ENCODE results near the gene SLC13A1. TPM values are rescaled to one million over a fixed set of nuclear protein-coding genes. Genes with fewer than 3 reads are reported as not detected.
"Not testable (repeated sequence)": the region's sequence is repeated elsewhere in the genome, so short reads cannot be mapped to it uniquely, and the experiment has no call there.

The SLC13A1 gene
- polyA plus RNA-seq, 2 of the 4 experiments (the other 2 are of a cell fraction), result not detected

DNA sequence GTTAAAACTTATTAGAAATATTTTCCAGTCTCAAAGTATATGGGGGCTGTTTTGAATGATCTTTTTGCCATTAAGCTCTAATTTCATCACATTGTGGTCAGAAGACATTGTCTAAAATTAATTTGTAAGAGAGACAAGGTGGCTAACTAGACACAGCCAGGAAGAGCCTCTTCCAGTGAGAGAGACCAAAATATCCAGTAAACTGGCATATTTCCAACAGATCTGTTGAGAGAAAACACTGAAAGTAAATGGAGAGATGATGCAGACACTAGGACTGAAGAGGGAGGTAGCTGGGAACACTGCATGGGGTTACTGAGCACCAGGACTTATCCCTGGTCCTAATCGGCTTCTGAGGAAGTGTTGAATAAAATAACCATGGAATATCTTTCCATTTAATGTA lies 102.8 kb downstream of the SLC13A1 start:
- no peak overlapping the region for H3K4me2 ChIP-seq
- 0% methylated on average over 1 of the region's 1 CpG for WGBS (ENCODE audit: missing lambda C conversion rate)
- no peaks in the 10 kb centered on the region for H3K9me3 ChIP-seq
- ChIA-PET CTCF (interaction anchor here (1.1 kb wide), 1 partner anchor 48 kb away, joined by 3 read pairs; no protein-coding TSS in a partner anchor), POLR2A (no interaction called here)
- H3K4me1 ChIP-seq, result no peaks in the 10 kb centered on the region
- DNase-seq (ENCODE audit: low read depth in 1 of 2, low spot score in 1 of 2) (no peak), ATAC-seq (no peak), FAIRE-seq (no peak)
- no peak overlapping the region for H3K4me3 ChIP-seq
- TF ChIP-seq ZSCAN20 (CRISPR knock-in tag; IDR thresholded peaks at IDR 0.05), result no peak
- no peak for TF ChIP-seq RNF2 (IDR thresholded peaks at IDR 0.05; ENCODE audit: borderline replicate concordance, low read depth)
- TF ChIP-seq MAFK (IDR thresholded peaks at IDR 0.05; ENCODE audit: partially characterized antibody), result no peak
- no peak for TF ChIP-seq EP300 (IDR thresholded peaks at IDR 0.05)
- no peak for TF ChIP-seq HEYL (CRISPR knock-in tag; IDR thresholded peaks at IDR 0.05)
- no peak for TF ChIP-seq CBX8 (IDR thresholded peaks at IDR 0.05)
- no peak for TF ChIP-seq ZFP36 (IDR thresholded peaks at IDR 0.05; ENCODE audit: borderline replicate concordance, partially characterized antibody)
- no peak for TF ChIP-seq BHLHE40 (IDR thresholded peaks at IDR 0.05; ENCODE audit: low read depth, low read length)
- no peak for TF ChIP-seq ESRRA (IDR thresholded peaks at IDR 0.05; ENCODE audit: borderline replicate concordance, low read length)
- no peak for TF ChIP-seq EHF (CRISPR knock-in tag; IDR thresholded peaks at IDR 0.05)
- TF ChIP-seq GATA3 (IDR thresholded peaks at IDR 0.05; ENCODE audit: borderline replicate concordance), result no peak
- no peak for TF ChIP-seq ZNF302 (CRISPR knock-in tag; IDR thresholded peaks at IDR 0.05)
- TF ChIP-seq FOSB (CRISPR knock-in tag; IDR thresholded peaks at IDR 0.05), result no peak
- H3K27ac ChIP-seq, result no peak overlapping the region

DNA sequence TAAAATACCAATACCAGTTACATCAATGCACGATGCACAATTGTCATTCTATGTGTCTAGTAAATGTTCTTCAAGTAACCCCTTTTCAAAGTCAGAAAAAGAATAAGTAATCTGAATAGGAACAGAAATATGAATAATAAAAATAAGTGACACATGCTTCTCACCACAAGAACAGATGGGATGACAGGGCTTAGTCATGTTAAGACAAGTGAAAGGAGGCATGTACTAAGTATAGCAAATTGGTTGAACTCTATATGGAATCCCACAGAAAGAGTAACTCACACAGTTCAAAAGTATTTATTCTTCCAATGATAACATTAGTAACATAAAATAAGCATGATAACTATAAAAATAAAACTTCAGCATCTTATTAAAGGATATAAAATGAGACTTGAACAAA lies 103.3 kb downstream of the SLC13A1 start:
- DNase-seq (ENCODE audit: low read depth in 1 of 2, low spot score in 1 of 2) (no peak), FAIRE-seq (no peak), ATAC-seq (no peak)
- TF ChIP-seq CBX2 (IDR thresholded peaks at IDR 0.05; ENCODE audit: borderline replicate concordance, low read depth), result no peak
- TF ChIP-seq FOSB (CRISPR knock-in tag; IDR thresholded peaks at IDR 0.05), result no peak
- TF ChIP-seq ZFP36 (IDR thresholded peaks at IDR 0.05; ENCODE audit: borderline replicate concordance, partially characterized antibody), result no peak
- TF ChIP-seq, protein P1, sequence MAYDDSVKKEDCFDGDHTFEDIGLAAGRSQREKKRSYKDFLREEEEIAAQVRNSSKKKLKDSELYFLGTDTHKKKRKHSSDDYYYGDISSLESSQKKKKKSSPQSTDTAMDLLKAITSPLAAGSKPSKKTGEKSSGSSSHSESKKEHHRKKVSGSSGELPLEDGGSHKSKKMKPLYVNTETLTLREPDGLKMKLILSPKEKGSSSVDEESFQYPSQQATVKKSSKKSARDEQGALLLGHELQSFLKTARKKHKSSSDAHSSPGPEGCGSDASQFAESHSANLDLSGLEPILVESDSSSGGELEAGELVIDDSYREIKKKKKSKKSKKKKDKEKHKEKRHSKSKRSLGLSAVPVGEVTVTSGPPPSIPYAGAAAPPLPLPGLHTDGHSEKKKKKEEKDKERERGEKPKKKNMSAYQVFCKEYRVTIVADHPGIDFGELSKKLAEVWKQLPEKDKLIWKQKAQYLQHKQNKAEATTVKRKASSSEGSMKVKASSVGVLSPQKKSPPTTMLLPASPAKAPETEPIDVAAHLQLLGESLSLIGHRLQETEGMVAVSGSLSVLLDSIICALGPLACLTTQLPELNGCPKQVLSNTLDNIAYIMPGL (CRISPR knock-in tag; IDR thresholded peaks at IDR 0.05; ENCODE audit: borderline replicate concordance), result no peak
- TF ChIP-seq EHF (CRISPR knock-in tag; IDR thresholded peaks at IDR 0.05), result no peak
- no peak for TF ChIP-seq KDM5A (IDR thresholded peaks at IDR 0.05)
- no peak for TF ChIP-seq NFE2L2 (conservative IDR thresholded peaks at IDR 0.05; ENCODE audit: low read length)
- TF ChIP-seq SMC3 (IDR thresholded peaks at IDR 0.05), result no peak
- no peak for TF ChIP-seq HDAC2 (IDR thresholded peaks at IDR 0.05)
- TF ChIP-seq HOXA7 (CRISPR knock-in tag; IDR thresholded peaks at IDR 0.05), result no peak
- no peak for TF ChIP-seq RARB (CRISPR knock-in tag; IDR thresholded peaks at IDR 0.05)
- no peak for TF ChIP-seq ZNF302 (CRISPR knock-in tag; IDR thresholded peaks at IDR 0.05)
- no peak for TF ChIP-seq MAZ (IDR thresholded peaks at IDR 0.05; ENCODE audit: borderline replicate concordance, low read depth, low read length)
- TF ChIP-seq PHF8 (IDR thresholded peaks at IDR 0.05; ENCODE audit: borderline replicate concordance, low read depth), result no peak
- Histone ChIP-seq H3K4me1 (no peaks in the 10 kb centered on the region), H3K4me2 (no peak overlapping the region), H3K27ac (no peak overlapping the region), H3K9me3 (no peaks in the 10 kb centered on the region), H3K4me3 (no peak overlapping the region)
- ChIA-PET POLR2A (no interaction called here), CTCF (no interaction called here)
- 3% methylated on average over 1 of the region's 1 CpG for WGBS (ENCODE audit: missing lambda C conversion rate)

DNA sequence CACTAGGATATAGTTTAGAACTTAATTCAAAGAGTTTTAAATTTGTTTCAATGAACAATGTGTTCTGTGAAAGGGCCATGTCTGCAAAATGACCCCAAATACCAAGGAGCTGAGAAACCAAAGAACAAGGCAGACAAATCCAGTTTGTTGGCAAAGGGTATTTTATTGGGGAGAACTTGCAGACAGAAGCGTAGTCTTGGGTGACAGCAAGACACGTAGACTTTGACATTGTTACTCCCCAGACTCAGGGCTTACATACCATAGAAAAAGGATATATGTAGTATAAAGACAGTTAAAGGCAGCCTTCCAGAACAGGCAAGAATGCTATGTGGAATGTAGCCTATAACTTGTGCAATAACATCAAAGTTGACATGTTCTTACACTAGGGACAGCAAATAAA lies 109.3 kb downstream of the SLC13A1 start:
- DNase-seq (ENCODE audit: low read depth in 1 of 2, low spot score in 1 of 2), result no peak
- WGBS (ENCODE audit: missing lambda C conversion rate), result 2% methylated on average over 2 of the region's 2 CpGs
- H3K4me1 ChIP-seq, result no peaks in the 10 kb centered on the region
- H3K27ac ChIP-seq, result no peak overlapping the region
- no peak for FAIRE-seq
- no peak for ATAC-seq
- no peak overlapping the region for H3K4me3 ChIP-seq
- no peak overlapping the region for H3K4me2 ChIP-seq
- TF ChIP-seq ZC3H11A (IDR thresholded peaks at IDR 0.05), result no peak
- no peak for TF ChIP-seq TP53 (CRISPR knock-in tag; IDR thresholded peaks at IDR 0.05)
- no peak for TF ChIP-seq JUNB (IDR thresholded peaks at IDR 0.05)
- TF ChIP-seq RCOR1 (IDR thresholded peaks at IDR 0.05; ENCODE audit: low read depth, low read length), result no peak
- no peak for TF ChIP-seq CHD4 (IDR thresholded peaks at IDR 0.05; ENCODE audit: borderline replicate concordance)
- no peak for TF ChIP-seq ZSCAN20 (CRISPR knock-in tag; IDR thresholded peaks at IDR 0.05)
- TF ChIP-seq, protein P1 (CRISPR knock-in tag; IDR thresholded peaks at IDR 0.05; ENCODE audit: borderline replicate concordance), result no peak
- TF ChIP-seq PHF8 (IDR thresholded peaks at IDR 0.05; ENCODE audit: borderline replicate concordance, low read depth), result no peak
- TF ChIP-seq RFX5 (IDR thresholded peaks at IDR 0.05), result no peak
- H3K9me3 ChIP-seq, result no peaks in the 10 kb centered on the region
- POLR2A ChIA-PET, result no interaction called here
- CTCF ChIA-PET, result no interaction called here

DNA sequence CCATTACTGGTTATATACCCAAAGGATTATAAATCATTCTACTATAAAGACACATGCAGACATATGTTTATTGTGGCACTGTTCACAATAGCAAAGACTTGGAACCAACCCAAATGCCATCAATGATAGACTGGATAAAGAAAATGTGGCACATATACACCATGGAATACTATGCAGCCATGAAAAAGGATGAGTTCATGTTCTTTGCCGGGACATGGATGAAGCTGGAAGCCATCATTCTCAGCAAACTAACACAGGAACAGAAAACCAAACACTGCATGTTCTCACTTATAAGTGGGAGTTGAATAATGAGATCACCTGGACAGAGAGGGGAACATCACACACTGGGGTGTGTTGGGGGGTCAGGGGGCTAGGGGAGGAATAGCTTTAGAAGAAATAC lies 112.9 kb downstream of the SLC13A1 start:
- DNase-seq (ENCODE audit: low read depth in 1 of 2, low spot score in 1 of 2); H3K4me1 ChIP-seq; H3K4me3 ChIP-seq; FAIRE-seq; H3K9me3 ChIP-seq; ATAC-seq; POLR2A ChIA-PET; H3K4me2 ChIP-seq; H3K27ac ChIP-seq; CTCF ChIA-PET: not testable (repeated sequence)
- whole genome bisulfite sequencing (ENCODE audit: missing lambda C conversion rate), result 16% methylated on average over 1 of the region's 1 CpG
